GM21360 (cell line): ENCODE data around the gene KCNK15.
"Not testable (repeated sequence)": the region's sequence is repeated elsewhere in the genome, so short reads cannot be mapped to it uniquely, and the experiment has no call there.

Experiments
- ATAC-seq: cut with Tn5 transposase; IDR thresholded peaks from one replicate; pipeline ENCODE4 v1.9.1; 2021; ENCODE audit warnings: mild to moderate bottlenecking, moderate library complexity; ENCODE audit not compliant: unreplicated experiment

The KCNK15 gene

DNA sequence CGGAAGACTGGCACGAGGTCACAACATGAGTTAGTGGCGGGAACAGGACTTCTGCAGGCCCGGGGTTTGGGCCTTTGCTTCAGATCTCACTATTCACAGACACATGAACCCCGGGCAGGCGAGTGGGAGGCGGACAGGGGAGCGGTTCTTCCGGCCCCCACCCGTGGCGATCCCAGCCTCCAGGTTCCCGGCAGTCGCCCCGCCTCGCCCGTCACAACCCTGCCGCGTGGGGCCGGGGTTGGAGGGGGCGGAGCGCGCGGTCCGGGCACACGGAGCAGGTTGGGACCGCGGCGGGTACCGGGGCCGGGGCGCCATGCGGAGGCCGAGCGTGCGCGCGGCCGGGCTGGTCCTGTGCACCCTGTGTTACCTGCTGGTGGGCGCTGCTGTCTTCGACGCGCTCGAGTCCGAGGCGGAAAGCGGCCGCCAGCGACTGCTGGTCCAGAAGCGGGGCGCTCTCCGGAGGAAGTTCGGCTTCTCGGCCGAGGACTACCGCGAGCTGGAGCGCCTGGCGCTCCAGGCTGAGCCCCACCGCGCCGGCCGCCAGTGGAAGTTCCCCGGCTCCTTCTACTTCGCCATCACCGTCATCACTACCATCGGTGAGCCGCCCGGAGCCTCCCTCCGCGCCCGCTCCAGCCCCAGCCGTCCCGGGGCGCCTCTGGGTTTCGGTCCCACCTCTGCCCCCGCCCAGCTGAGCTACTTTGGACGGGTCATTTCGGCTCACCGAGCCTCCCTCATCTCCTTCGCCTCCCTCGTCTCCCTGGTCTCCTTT is at the start of gene KCNK15:
Gene KCNK15, plus strand, starts transcription at position 268 of the 769 bp plus-strand sequence. Its CDS starts 46 bp downstream, at position 314.
- ATAC-seq = no peak

GRCh38 chr20:44696315-44696714 is 49.4 kb upstream of the KCNK15 start:
- no peak for ATAC-seq

DNA sequence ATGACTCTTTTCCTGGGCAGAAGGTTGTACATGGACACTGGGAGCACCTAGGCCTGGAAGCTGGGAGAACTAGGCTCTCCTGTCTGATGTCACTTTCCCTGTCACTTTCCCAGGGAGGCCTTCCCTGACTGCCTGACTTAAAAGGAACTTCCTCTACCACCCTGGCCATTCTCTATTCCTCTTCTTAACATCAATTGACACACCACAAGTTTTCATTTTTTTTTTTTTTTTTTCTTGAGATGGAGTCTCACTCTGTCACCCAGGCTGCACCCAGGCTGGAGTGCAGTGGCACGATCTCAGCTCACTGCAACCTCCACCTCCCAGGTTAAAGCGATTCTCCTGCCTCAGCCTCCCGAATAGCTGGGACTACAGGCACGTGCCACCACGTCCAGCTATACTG is 48.6 kb upstream of the KCNK15 start:
- ATAC-seq = not testable (repeated sequence)

GRCh38 chr20:44698351-44698750 is 47.3 kb upstream of the KCNK15 start:
- no peak for ATAC-seq

DNA sequence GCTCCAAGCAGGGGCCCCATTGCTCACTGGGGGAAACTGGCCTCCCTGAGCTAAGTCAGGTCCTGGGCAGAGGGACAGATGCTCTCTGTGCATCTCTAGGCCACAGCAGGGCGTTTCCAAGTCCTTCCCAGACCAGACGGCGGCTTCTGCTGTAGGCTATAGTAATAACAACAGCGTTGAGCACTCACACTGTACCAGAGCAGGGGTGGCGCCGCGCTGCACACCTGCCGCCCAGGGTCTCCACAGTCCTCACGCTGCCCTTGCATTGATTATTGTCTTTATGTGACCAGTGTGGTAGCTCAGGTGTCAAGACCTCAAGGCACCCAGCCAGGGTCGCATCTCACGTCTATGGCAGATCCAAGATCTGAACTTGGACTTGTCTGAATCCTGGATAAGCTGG is 45.4 kb upstream of the KCNK15 start:
- no peak for ATAC-seq

DNA sequence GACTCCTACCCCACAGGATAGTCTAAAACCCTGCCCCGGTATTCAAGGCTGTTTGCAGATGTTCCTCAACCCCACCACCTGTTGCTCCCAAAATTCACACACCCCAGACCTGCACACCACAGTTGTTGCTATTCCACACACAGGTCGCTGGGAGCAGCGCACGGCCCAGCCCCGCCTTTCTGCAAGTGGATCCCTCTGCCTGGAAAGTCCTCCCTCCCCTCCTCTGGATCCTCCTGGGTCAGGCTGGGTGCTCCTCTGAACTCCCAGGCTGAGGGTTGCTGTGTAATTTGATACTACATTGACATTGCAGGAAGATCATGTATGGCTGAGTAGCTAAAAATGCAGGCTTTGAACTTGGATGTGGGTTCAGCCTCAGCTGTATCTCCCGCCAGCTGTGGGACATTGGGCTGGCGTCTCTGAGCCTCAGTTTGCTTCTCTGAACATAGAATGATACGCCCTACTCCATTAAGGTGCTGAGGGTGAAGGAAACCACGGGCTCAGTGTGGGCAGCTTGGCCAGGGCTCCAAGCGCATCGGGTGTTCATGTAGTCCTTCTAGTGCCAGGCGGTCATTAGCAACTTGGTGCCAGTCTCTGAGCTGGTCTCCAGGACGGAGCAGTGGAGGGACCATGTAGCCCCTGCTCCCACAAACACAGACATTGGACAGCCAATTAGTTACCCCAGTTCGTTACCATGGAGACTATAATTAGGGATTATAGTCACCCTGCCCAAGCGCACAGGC is 44.4 kb upstream of the KCNK15 start:
- ATAC-seq = no peak

DNA sequence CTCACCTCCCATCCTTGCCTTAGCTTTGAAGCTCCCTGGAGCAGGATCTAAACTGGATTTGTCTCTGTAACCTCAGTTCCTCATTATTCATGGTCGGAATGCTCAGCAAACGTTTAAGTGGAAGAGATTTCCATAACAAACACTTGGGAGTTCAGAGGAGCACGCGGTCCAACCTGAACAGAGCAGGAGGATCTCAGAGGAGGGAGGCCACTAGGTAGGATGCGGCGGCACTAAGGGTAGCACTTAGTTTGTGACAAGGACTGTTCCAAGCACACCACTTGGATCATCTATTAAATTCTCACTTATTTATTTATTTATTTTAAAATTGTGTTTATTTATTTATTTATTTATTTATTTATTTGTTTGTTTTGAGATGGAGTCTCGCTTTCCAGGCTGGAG is 43.8 kb upstream of the KCNK15 start:
- no peak for ATAC-seq

- ATAC-seq = no peak
Measured at GRCh38 chr20:44702776-44703175, 42.9 kb upstream of the KCNK15 start.

- no peak for ATAC-seq
Measured at GRCh38 chr20:44703183-44703925, 42.3 kb upstream of the KCNK15 start.

- ATAC-seq = no peak
Measured at GRCh38 chr20:44703956-44704488, 41.6 kb upstream of the KCNK15 start.

GRCh38 chr20:44704551-44704971 is 41.1 kb upstream of the KCNK15 start:
- ATAC-seq = no peak

DNA sequence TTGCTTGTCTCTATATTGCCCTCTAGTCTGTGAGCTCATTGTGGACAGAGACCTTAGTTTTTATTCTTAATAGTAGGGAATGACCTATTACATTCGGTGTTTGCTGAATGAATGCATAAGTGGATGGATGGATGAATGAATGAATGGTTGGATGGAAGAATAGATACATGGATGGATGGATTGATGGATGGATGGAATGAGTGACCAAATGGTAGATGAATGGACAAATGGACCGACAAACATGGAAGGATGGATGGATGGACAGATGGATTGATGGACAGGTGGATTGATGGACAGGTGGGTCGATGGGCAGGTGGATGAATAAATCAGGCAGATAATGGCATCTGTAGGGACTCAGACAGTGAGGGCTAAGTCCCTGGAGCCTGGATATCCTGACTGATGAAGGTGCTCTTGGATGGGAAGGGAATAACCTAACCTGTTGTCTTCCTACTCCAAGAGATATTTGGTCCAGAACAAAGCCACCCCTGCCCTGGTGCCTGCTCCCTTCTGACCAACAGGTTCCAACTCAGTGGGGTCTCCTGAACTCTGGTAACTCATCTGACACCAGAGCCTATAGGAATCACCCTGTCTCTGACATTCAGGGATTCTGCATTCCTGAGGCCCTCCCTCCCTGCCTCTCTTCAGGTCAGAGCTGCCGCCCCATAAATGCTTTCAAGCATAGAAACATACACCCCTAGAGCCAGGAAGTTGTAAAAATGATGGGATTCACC is 40.1 kb upstream of the KCNK15 start:
- no peak for ATAC-seq

DNA sequence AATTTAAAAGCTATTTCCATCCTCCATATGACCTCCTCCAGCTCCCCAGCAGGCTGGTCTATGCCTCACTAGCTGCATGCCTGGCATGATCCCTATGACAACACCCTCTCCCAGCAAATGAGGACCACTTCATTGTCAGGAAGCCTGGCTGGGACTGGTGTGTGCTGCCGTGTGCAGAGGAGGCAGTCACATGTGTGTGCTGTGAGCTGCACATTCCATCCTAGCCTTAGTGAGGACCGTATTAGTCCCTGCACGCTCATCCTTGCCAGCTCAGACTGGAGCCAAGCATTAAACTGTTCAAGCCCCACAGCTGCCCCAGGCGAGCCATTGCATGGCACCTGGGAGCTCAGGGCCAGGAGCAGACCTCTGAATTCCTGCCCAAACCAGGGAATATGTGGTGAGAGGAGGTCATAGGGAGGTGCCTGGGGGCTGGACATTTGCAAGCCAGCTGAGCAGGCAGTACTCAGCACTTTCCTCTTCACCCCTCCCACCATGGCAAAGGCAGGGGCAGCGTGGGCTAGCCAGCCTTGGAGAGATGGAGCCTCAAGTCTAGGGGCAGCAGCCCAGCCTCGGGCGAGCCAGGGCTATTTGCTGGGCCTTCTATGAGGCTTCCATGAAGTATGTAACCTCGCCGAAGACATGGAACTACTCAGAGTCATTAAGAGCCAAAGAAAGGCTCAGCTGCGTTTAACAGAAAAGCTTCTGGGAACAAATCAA is 39.2 kb upstream of the KCNK15 start:
- ATAC-seq = no peak

DNA sequence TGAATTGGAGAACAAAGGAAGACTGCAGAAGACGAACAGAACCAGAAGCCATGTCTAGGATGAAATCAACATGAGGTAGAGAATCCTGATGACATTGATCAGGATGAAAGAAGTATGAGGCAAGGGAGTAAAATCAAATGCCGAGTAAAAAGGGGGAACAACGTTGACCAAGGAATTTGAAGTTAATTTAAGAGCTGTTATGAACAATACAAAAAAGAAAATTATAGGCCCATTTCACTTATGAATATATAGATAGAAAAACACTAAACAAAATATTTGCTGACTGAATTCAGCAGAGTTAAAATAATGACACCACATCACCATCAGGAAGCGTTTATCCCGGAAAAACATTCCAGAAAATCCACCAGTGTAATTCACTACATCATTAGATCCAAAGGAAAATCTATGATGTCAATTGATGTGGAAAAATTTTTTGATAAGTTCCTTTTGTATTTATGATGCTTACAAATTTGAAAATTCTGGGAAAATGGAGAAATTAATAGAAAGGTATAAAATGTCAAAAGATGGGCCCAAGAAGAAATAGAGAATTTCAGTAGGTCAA is 38.6 kb upstream of the KCNK15 start:
- no peak for ATAC-seq

DNA sequence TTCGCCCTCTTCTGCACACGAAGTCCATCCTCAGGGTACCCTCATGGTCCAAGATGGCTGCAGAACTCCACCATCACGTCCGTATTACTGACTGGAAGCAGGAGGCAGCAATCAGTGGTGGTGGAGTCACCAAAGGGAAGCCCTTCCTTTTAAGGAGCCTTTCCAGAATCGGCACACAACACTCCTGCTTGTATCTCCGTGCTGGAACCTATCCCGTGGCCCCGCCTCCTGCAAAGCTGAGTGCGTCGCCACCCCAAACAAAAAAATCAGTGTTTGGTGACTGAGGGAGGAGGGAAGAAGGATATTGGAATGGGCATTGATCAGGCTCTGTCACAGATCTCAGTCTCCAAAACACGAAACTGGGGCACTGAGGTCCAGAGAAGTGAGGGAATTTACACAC is 36.3 kb upstream of the KCNK15 start:
- no peak for ATAC-seq

- no peak for ATAC-seq
Measured at GRCh38 chr20:44709797-44710196, 35.9 kb upstream of the KCNK15 start.

DNA sequence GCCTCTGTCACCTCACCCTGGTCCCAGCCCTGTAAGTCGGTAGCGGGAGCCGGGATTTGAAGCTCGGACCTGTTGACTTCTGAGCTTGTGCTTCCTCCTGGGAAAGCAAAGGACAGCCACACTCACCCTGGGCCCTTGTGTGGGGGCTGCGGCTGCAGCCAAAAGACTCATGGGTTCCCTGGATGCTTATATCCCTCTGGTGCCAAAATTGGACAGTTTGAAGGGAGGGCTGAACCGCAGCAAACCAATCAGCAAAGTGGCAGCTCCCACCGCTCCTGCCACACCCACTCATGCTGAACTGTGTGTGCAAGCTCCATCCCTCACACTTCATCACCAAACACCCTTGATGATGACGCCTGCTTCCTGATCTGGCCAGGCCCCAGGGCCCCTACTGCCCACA is 34.4 kb upstream of the KCNK15 start:
- no peak for ATAC-seq

- no peak for ATAC-seq
Measured at GRCh38 chr20:44714102-44714700, 31.5 kb upstream of the KCNK15 start.
